AG09309 (cell line): Measurements from ENCODE around the gene FOXP1.

Source experiments
- DNase-seq: peaks from one replicate; pipeline ENCODE4 v3.0.0-alpha.2; 2010; ENCODE audit warnings: low read depth
- H3K4me3 ChIP-seq: 2 replicates; pipeline ENCODE4 v1.5.1; 2011; ENCODE audit warnings: mild to moderate bottlenecking, low read depth, low read length, moderate library complexity; ENCODE audit not compliant: control insufficient read depth
- CTCF ChIP-seq: IDR thresholded peaks from 2 replicates; pipeline ENCODE4 v1.5.1; 2011; ENCODE audit warnings: mild to moderate bottlenecking, low read depth, low read length, inconsistent platforms; ENCODE audit not compliant: insufficient read depth, control insufficient read depth; ENCODE audit errors: missing control alignments

Gene FOXP1

GRCh38 chr3:71417791-71418190 is 165.7 kb downstream of the FOXP1 start:
- no peak for TF ChIP-seq CTCF
- H3K4me3 ChIP-seq, result no peak overlapping the region
- DNase-seq, result no peak

- TF ChIP-seq CTCF, result peak; percentile 7
- no peak overlapping the region for H3K4me3 ChIP-seq
- no peak for DNase-seq
Observed at GRCh38 chr3:71416876-71417275, 166.7 kb downstream of the FOXP1 start.

GRCh38 chr3:71415681-71416122 is 167.8 kb downstream of the FOXP1 start:
- no peak for DNase-seq
- no peak overlapping the region for H3K4me3 ChIP-seq
- TF ChIP-seq CTCF, result no peak

- H3K4me3 ChIP-seq, result no peak overlapping the region
- DNase-seq, result no peak
- TF ChIP-seq CTCF, result no peak
Observed at GRCh38 chr3:71414189-71414927, 169.2 kb downstream of the FOXP1 start.

GRCh38 chr3:71413572-71413971 is 170.0 kb downstream of the FOXP1 start:
- no peak overlapping the region for H3K4me3 ChIP-seq
- DNase-seq, result no peak
- no peak for TF ChIP-seq CTCF

GRCh38 chr3:71409352-71409751 is 174.2 kb downstream of the FOXP1 start:
- DNase-seq, result no peak
- TF ChIP-seq CTCF, result no peak

GRCh38 chr3:71408903-71409302 is 174.6 kb downstream of the FOXP1 start:
- no peak for TF ChIP-seq CTCF
- H3K4me3 ChIP-seq, result no peak overlapping the region
- DNase-seq, result no peak

More at GRCh38 chr3:71409352-71409751, 174.2 kb downstream of the FOXP1 start:
- H3K4me3 ChIP-seq, result no peak overlapping the region
